Measurements from ENCODE around the gene FUT1. TPM values are rescaled to one million over a fixed set of nuclear protein-coding genes. Genes with fewer than 3 reads are reported as not detected.

The FUT1 gene
- total RNA-seq, 1 donor, result under 0.01 TPM

DNA sequence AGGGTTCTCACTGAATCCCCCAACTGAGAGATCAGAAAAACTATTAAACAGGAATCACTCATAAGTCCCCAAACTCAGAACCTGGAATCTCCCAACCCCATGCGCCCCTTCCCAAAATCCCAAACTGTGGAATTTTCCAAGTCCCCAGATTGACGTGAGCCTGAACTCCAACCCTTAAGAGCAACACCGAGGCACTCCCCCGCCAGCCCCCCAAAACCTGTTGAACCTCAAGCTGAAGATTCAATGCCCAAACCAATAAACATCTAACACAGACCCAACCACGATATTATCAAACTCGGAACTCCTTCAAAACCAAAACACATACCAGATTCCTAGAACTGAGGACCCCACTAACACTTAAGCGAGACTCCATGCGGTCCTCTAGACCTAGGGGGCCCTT, 6.3 kb downstream of the FUT1 start:
- TF ChIP-seq, protein P1, sequence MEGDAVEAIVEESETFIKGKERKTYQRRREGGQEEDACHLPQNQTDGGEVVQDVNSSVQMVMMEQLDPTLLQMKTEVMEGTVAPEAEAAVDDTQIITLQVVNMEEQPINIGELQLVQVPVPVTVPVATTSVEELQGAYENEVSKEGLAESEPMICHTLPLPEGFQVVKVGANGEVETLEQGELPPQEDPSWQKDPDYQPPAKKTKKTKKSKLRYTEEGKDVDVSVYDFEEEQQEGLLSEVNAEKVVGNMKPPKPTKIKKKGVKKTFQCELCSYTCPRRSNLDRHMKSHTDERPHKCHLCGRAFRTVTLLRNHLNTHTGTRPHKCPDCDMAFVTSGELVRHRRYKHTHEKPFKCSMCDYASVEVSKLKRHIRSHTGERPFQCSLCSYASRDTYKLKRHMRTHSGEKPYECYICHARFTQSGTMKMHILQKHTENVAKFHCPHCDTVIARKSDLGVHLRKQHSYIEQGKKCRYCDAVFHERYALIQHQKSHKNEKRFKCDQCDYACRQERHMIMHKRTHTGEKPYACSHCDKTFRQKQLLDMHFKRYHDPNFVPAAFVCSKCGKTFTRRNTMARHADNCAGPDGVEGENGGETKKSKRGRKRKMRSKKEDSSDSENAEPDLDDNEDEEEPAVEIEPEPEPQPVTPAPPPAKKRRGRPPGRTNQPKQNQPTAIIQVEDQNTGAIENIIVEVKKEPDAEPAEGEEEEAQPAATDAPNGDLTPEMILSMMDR (IDR thresholded peaks at IDR 0.05; ENCODE audit: insufficient read depth, low read length), result no peak
- no peak for DNase-seq (ENCODE audit: low read depth)
- no peak overlapping the region for H3K4me3 ChIP-seq (ENCODE audit: low read depth, low read length)

DNA sequence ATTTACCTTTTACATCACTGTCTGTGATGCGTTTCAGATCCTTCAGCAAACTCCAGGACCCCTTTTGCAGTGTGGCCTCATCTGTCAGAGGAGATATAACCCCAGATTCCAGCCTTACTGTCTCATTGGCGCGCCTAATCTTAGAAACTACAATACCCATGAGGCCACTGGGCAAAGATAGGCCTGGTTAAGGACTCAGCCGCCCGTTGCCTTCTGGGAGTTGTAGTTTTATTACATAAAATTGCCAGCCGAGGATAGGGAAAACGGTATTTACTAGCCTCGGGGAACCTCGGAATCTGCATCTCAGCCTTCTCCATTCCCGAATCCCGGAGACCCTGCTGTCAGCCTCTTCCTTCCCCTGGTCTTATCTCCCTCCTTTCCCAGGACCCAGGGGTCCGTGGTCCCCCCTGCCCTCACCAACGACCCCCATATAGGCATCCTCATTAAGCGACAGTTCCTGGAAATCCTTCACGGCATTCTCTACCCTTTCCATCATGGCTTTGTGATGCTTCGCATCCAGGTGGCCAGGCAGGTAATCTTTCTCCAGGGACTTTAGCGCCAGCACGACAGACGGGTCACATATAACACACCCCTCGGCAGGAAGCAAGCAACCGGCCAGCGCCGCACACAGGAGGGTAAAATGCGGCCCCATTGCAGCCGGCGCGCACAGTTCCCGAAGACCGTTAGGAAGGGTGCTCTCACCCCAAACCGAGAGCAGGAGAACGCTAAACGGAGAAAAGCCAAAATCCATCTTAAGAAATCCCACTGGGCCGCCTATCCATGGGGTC, 7.0 kb downstream of the FUT1 start:
- DNase-seq (ENCODE audit: low read depth), result peak; percentile 54
- TF ChIP-seq, protein P1 (IDR thresholded peaks at IDR 0.05; ENCODE audit: insufficient read depth, low read length), result no peak
- no peak overlapping the region for H3K4me3 ChIP-seq (ENCODE audit: low read depth, low read length)

DNA sequence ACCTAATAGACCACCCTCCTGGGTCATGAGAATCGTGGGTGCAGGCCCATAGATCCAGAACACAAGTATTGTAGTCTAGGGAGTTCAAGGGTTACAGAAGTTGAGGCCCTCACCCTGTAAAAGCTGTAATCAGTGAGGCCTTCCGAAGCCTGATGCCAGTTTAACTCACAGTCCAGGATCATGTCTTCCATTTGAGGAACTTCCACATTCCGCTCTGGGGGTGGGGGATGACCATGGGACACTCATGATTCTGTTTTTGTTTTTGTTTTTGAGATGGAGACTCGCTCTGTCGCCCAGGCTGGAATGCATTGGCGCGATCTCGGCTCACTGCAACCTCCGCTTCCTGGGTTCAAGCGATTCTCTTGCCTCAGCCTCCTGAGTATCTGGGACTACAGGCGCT, 10.3 kb downstream of the FUT1 start:
- TF ChIP-seq, protein P1 (IDR thresholded peaks at IDR 0.05; ENCODE audit: insufficient read depth, low read length), result no peak
- DNase-seq (ENCODE audit: low read depth), result no peak

DNA sequence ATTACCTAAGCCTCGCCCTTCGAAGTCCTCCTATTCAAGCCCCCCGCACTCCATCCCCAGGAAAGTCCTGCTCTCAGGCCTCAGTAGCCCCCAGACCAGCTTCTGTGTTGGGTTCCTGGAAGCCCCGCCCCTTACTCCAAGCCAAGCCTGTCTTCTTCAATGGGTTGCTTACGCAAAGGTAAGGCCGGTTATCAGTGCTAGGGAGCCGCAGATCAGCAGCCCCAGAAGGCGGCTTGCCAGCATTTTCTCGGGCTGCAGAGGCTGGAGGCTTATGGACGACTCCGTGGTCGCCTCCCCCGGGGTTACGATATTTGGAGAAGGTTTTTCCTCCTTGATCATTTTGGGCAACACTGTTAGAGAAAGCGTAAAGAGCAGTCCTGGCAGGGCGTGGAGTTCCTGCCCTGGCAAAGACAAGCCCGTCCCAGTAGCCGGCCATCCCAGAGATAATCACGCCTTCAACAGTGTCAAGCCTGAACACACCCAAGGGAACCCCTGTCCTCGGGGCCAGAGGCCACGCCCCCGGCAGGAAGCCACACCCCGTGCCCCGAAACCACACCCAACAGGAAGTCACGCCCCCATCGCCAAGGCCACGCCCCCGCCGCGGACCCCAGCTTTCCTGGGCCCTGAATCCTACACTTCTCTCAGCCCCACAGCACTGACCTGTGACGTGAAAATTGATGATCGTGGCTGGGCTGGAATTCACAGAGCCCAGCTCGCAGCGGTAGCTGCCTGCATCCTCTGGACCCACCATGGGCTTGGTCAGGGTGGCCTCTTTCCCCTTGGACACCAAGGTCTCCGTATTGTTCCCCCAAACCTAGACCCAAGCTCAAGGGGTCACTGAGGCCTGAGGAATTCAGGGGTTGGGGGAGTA, 11.1 kb downstream of the FUT1 start:
- DNase-seq (ENCODE audit: low read depth), result no peak
- TF ChIP-seq, protein P1 (IDR thresholded peaks at IDR 0.05; ENCODE audit: insufficient read depth, low read length), result no peak
- no peak overlapping the region for H3K4me3 ChIP-seq (ENCODE audit: low read depth, low read length)

More for the DNA sequence above, 10.3 kb downstream of the FUT1 start:
- no peak overlapping the region for H3K4me3 ChIP-seq (ENCODE audit: low read depth, low read length)

DNA sequence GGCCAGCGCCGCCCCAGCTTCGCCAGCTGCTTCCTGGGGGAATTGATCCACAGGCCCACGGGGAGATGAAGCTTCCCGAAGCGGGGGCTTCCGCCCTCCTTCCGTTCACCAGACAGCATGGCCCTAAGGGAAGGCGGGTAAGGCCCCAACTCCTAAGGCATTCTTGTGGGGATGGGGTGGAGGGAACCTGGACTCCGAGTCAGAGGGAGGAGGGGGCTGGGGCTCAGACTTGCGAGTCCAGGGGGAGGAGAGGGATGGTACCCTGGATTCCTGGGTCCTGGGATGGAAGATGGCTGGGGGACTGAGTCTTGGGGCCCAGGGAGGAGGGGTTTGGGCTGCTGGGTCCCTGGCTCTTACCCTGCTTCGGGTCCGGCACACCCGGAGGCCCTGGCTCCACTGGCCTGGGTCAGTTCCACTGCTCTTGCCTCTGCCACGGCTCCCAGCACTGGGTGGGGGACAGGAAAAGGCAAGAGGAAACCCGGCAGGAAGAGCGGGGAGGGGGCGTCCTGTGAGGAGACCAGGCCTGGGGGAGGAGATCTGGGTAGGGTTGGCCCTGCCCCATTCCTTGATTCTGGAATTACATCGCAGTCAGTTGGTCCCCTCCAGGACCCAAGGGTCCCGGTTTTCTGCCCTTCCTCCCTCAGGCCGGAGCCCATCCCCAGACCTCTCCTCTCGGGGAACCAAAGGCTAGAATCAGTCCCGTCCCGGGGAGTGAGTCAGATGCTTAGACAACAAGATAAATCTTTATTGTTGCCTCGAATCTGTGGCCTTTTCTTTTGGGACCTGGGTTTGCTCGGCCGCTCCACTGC, 12.1 kb downstream of the FUT1 start, which contains the start of gene RASIP1:
Gene RASIP1 (minus strand): TSS at position 447 of the 809 bp plus-strand sequence. CDS start 328 bp downstream, at position 119.
- no peak within 1 kb of the TSS for H3K4me3 ChIP-seq (ENCODE audit: low read depth, low read length)
- TF ChIP-seq, protein P1 (IDR thresholded peaks at IDR 0.05; ENCODE audit: insufficient read depth, low read length), result no peak
- no peak for DNase-seq (ENCODE audit: low read depth)
